HEK293 (cell line): ENCODE data around the gene VPS35L.

Source experiments
- CTCF ChIA-PET: fragments of 350-600 bp; formaldehyde crosslinking; extraction: SDS; loops from one replicate; lab custom pipeline; 2021; ENCODE audit warnings: antibody characterized with exemption; lab: Yijun Ruan, JAX
- POLR2A ChIA-PET: fragments of 300-600 bp; formaldehyde crosslinking; extraction: SDS; loops from one replicate; lab custom pipeline; 2020; ENCODE audit warnings: antibody characterized with exemption, inconsistent platforms; lab: Yijun Ruan, JAX
- H3K27ac ChIP-seq: fragments of 200-500 bp; sonication (Bioruptor generic); 2 replicates; pipeline ENCODE4 v1.5.1; 2014; ENCODE audit warnings: low read depth, low read length, control low read depth, inconsistent platforms; ENCODE audit errors: extremely low read depth
- H3K36me3 ChIP-seq, 2 experiments: fragments of 200-500 bp in 1 of 2; sonication (Bioruptor generic) in 1 of 2; 1 replicate in 1 of 2; 2 replicates in 1 of 2; pipeline ENCODE4 v1.5.1; 2014 to 2017; ENCODE audit warnings: inconsistent platforms in 2 of 2, low read length in 2 of 2; ENCODE audit not compliant: control insufficient read depth in 2 of 2, insufficient read depth in 1 of 2
- H3K4me1 ChIP-seq: fragments of 200-500 bp; sonication (Bioruptor generic); 2 replicates; pipeline ENCODE4 v1.5.1; 2014; ENCODE audit warnings: mild to moderate bottlenecking, low read length, inconsistent platforms; ENCODE audit not compliant: control insufficient read depth, insufficient read depth
- H3K4me3 ChIP-seq: 2 replicates; pipeline ENCODE4 v1.5.1; 2011; ENCODE audit warnings: low read depth, mild to moderate bottlenecking, control low read depth, low read length, moderate library complexity
- H3K9me3 ChIP-seq: fragments of 200-500 bp; sonication (Bioruptor generic); 2 replicates; pipeline ENCODE4 v1.5.1; 2014; ENCODE audit warnings: low read depth, low read length, inconsistent platforms; ENCODE audit not compliant: control insufficient read depth, insufficient read depth
- GFI1B ChIP-seq: fragments of 450-650 bp; formaldehyde crosslinking; IDR thresholded peaks from 2 replicates; pipeline ENCODE4 v1.5.1; 2016; ENCODE audit warnings: missing biosample characterization, missing genetic modification characterization
- ZNF155 ChIP-seq: fragments of 450-650 bp; formaldehyde crosslinking; IDR thresholded peaks from 2 replicates; pipeline ENCODE4 v1.5.1; 2016; ENCODE audit warnings: missing biosample characterization, missing genetic modification characterization
- ZNF157 ChIP-seq: fragments of 450-650 bp; formaldehyde crosslinking; IDR thresholded peaks from 2 replicates; pipeline ENCODE4 v1.5.1; 2016; ENCODE audit warnings: missing biosample characterization, missing genetic modification characterization
- ZNF239 ChIP-seq: fragments of 450-650 bp; formaldehyde crosslinking; IDR thresholded peaks from 2 replicates; pipeline ENCODE4 v1.5.1; 2016; ENCODE audit warnings: missing biosample characterization, missing genetic modification characterization
- ZNF24 ChIP-seq: fragments of 450-650 bp; formaldehyde crosslinking; IDR thresholded peaks from 2 replicates; pipeline ENCODE4 v1.5.1; 2016; ENCODE audit warnings: missing biosample characterization, missing genetic modification characterization
- ZNF292 ChIP-seq: fragments of 450-650 bp; formaldehyde crosslinking; IDR thresholded peaks from 2 replicates; pipeline ENCODE4 v1.5.1; 2016; ENCODE audit warnings: low read depth, missing biosample characterization, missing genetic modification characterization, borderline replicate concordance
- ZNF341 ChIP-seq: fragments of 450-650 bp; formaldehyde crosslinking; IDR thresholded peaks from 2 replicates; pipeline ENCODE4; 2016; ENCODE audit warnings: low read depth, missing biosample characterization, missing genetic modification characterization
- ZNF366 ChIP-seq: fragments of 450-650 bp; formaldehyde crosslinking; conservative IDR thresholded peaks from 2 replicates; pipeline ENCODE4 v1.5.1; 2016; ENCODE audit warnings: missing biosample characterization, missing genetic modification characterization
- ZNF37A ChIP-seq: fragments of 450-650 bp; IDR thresholded peaks from 2 replicates; pipeline ENCODE4 v1.5.1; 2018; ENCODE audit warnings: missing biosample characterization, missing genetic modification characterization
- ZNF423 ChIP-seq: fragments of 450-650 bp; formaldehyde crosslinking; IDR thresholded peaks from 2 replicates; pipeline ENCODE4 v1.5.1; 2016; ENCODE audit warnings: missing biosample characterization, missing genetic modification characterization
- ZNF529 ChIP-seq: fragments of 450-650 bp; formaldehyde crosslinking; IDR thresholded peaks from 2 replicates; pipeline ENCODE4 v1.5.1; 2017; ENCODE audit warnings: missing genetic modification characterization, missing biosample characterization; ENCODE audit not compliant: insufficient replicate concordance
- ZNF610 ChIP-seq: fragments of 450-650 bp; formaldehyde crosslinking; IDR thresholded peaks from 2 replicates; pipeline ENCODE4 v1.5.1; 2016; ENCODE audit warnings: missing biosample characterization, missing genetic modification characterization, borderline replicate concordance
- ZNF660 ChIP-seq: fragments of 450-650 bp; IDR thresholded peaks from 2 replicates; pipeline ENCODE4 v1.5.1; 2018; ENCODE audit warnings: missing biosample characterization, mild to moderate bottlenecking, missing genetic modification characterization
- ZNF747 ChIP-seq: fragments of 450-650 bp; formaldehyde crosslinking; IDR thresholded peaks from 2 replicates; pipeline ENCODE4 v1.5.1; 2016; ENCODE audit warnings: missing biosample characterization, missing genetic modification characterization
- ZNF76 ChIP-seq: fragments of 450-650 bp; formaldehyde crosslinking; IDR thresholded peaks from 2 replicates; pipeline ENCODE4; 2016; ENCODE audit warnings: low read depth, missing biosample characterization, missing genetic modification characterization, borderline replicate concordance
- ZNF785 ChIP-seq: fragments of 450-650 bp; formaldehyde crosslinking; IDR thresholded peaks from 2 replicates; pipeline ENCODE4 v1.5.1; 2016; ENCODE audit warnings: missing biosample characterization, missing genetic modification characterization
- TF ChIP-seq, protein P1 (sequence below): fragments of 450-650 bp; formaldehyde crosslinking; IDR thresholded peaks from 2 replicates; pipeline ENCODE4 v1.5.1; 2016; ENCODE audit warnings: missing biosample characterization, missing genetic modification characterization
- TF ChIP-seq, protein P2 (sequence below): fragments of 450-650 bp; formaldehyde crosslinking; IDR thresholded peaks from 2 replicates; pipeline ENCODE4 v1.5.1; 2016; ENCODE audit warnings: missing biosample characterization, missing genetic modification characterization, borderline replicate concordance
- TF ChIP-seq, protein P3 (sequence below): fragments of 450-650 bp; formaldehyde crosslinking; IDR thresholded peaks from 2 replicates; pipeline ENCODE4 v1.5.1; 2017; ENCODE audit warnings: missing biosample characterization, missing genetic modification characterization
- TF ChIP-seq, protein P4 (sequence below): fragments of 450-650 bp; formaldehyde crosslinking; IDR thresholded peaks from 2 replicates; pipeline ENCODE4 v1.5.1; 2016; ENCODE audit warnings: missing biosample characterization, missing genetic modification characterization
- TF ChIP-seq, protein P5 (sequence below): fragments of 450-650 bp; formaldehyde crosslinking; IDR thresholded peaks from 2 replicates; pipeline ENCODE4 v1.5.0; 2017; ENCODE audit warnings: missing biosample characterization, missing genetic modification characterization, borderline replicate concordance

VPS35L gene

DNA sequence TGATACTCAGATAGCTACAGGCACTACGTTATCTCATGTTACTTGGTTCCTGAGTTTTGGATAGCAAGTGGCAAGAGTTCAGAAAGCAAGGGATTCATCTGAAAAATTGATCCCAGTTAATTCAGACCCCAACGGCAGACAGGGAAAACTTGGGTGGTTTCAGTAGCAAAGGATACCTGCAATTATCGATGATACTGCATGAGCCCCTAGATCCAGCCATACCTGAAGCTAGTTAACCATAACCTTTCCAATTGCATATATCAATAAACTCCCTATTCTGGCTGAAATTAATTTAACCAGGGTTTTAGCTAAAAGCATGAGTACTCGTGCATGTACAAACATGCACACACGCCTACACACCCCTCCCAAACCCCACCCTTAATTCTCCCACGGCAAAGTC, 158.2 kb downstream of the VPS35L start:
- no peak overlapping the region for H3K27ac ChIP-seq
- peaks cover 4 to 73% of the 10 kb centered on the region in 2 experiments for H3K36me3 ChIP-seq
- no peaks in the 10 kb centered on the region for H3K9me3 ChIP-seq
- POLR2A ChIA-PET = no interaction called here
- no peak overlapping the region for H3K4me3 ChIP-seq
- CTCF ChIA-PET = no interaction called here
- H3K4me1 ChIP-seq = no peaks in the 10 kb centered on the region
- TF ChIP-seq ZNF155 (tag by site-specific recombination) (no peak), ZNF239 (tag by site-specific recombination) (no peak), ZNF292 (tag by site-specific recombination) (no peak), ZNF529 (tag by site-specific recombination) (no peak), ZNF610 (tag by site-specific recombination) (no peak), ZNF785 (tag by site-specific recombination) (no peak), ZNF76 (tag by site-specific recombination) (no peak), ZNF24 (tag by site-specific recombination) (no peak)

DNA sequence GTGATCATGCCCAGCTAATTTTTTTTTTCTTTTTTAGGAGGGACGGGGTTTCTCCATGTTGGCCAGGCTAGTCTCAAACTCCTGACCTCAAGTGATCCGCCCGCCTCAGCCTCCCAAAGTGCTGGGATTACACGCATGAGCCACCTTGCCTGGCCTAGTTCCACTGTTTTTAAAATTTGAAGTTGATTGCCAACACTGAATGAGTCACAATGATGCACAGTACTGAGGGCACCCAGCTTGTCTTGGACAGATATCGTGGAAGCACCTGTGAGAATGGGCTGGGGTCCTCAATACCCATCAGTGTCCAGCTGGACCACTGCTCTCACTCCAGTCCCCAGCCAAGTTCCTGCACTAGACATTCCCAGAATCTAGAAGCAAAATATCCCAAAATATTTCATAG, 160.1 kb downstream of the VPS35L start:
- TF ChIP-seq ZNF660 (tag by site-specific recombination) (no peak), ZNF747 (tag by site-specific recombination) (no peak), ZNF157 (no peak), ZNF423 (tag by site-specific recombination) (no peak), GFI1B (tag by site-specific recombination) (no peak), ZNF37A (no peak), ZNF341 (tag by site-specific recombination) (no peak), ZNF366 (tag by site-specific recombination) (no peak)
- TF ChIP-seq, protein P1, sequence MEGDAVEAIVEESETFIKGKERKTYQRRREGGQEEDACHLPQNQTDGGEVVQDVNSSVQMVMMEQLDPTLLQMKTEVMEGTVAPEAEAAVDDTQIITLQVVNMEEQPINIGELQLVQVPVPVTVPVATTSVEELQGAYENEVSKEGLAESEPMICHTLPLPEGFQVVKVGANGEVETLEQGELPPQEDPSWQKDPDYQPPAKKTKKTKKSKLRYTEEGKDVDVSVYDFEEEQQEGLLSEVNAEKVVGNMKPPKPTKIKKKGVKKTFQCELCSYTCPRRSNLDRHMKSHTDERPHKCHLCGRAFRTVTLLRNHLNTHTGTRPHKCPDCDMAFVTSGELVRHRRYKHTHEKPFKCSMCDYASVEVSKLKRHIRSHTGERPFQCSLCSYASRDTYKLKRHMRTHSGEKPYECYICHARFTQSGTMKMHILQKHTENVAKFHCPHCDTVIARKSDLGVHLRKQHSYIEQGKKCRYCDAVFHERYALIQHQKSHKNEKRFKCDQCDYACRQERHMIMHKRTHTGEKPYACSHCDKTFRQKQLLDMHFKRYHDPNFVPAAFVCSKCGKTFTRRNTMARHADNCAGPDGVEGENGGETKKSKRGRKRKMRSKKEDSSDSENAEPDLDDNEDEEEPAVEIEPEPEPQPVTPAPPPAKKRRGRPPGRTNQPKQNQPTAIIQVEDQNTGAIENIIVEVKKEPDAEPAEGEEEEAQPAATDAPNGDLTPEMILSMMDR (tag by site-specific recombination) = no peak
- TF ChIP-seq, protein P2, sequence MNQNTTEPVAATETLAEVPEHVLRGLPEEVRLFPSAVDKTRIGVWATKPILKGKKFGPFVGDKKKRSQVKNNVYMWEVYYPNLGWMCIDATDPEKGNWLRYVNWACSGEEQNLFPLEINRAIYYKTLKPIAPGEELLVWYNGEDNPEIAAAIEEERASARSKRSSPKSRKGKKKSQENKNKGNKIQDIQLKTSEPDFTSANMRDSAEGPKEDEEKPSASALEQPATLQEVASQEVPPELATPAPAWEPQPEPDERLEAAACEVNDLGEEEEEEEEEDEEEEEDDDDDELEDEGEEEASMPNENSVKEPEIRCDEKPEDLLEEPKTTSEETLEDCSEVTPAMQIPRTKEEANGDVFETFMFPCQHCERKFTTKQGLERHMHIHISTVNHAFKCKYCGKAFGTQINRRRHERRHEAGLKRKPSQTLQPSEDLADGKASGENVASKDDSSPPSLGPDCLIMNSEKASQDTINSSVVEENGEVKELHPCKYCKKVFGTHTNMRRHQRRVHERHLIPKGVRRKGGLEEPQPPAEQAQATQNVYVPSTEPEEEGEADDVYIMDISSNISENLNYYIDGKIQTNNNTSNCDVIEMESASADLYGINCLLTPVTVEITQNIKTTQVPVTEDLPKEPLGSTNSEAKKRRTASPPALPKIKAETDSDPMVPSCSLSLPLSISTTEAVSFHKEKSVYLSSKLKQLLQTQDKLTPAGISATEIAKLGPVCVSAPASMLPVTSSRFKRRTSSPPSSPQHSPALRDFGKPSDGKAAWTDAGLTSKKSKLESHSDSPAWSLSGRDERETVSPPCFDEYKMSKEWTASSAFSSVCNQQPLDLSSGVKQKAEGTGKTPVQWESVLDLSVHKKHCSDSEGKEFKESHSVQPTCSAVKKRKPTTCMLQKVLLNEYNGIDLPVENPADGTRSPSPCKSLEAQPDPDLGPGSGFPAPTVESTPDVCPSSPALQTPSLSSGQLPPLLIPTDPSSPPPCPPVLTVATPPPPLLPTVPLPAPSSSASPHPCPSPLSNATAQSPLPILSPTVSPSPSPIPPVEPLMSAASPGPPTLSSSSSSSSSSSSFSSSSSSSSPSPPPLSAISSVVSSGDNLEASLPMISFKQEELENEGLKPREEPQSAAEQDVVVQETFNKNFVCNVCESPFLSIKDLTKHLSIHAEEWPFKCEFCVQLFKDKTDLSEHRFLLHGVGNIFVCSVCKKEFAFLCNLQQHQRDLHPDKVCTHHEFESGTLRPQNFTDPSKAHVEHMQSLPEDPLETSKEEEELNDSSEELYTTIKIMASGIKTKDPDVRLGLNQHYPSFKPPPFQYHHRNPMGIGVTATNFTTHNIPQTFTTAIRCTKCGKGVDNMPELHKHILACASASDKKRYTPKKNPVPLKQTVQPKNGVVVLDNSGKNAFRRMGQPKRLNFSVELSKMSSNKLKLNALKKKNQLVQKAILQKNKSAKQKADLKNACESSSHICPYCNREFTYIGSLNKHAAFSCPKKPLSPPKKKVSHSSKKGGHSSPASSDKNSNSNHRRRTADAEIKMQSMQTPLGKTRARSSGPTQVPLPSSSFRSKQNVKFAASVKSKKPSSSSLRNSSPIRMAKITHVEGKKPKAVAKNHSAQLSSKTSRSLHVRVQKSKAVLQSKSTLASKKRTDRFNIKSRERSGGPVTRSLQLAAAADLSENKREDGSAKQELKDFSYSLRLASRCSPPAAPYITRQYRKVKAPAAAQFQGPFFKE (tag by site-specific recombination) = no peak
- TF ChIP-seq, protein P3, sequence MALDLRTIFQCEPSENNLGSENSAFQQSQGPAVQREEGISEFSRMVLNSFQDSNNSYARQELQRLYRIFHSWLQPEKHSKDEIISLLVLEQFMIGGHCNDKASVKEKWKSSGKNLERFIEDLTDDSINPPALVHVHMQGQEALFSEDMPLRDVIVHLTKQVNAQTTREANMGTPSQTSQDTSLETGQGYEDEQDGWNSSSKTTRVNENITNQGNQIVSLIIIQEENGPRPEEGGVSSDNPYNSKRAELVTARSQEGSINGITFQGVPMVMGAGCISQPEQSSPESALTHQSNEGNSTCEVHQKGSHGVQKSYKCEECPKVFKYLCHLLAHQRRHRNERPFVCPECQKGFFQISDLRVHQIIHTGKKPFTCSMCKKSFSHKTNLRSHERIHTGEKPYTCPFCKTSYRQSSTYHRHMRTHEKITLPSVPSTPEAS (tag by site-specific recombination) = no peak
- TF ChIP-seq, protein P4, sequence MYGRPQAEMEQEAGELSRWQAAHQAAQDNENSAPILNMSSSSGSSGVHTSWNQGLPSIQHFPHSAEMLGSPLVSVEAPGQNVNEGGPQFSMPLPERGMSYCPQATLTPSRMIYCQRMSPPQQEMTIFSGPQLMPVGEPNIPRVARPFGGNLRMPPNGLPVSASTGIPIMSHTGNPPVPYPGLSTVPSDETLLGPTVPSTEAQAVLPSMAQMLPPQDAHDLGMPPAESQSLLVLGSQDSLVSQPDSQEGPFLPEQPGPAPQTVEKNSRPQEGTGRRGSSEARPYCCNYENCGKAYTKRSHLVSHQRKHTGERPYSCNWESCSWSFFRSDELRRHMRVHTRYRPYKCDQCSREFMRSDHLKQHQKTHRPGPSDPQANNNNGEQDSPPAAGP (tag by site-specific recombination) = no peak
- TF ChIP-seq, protein P5, sequence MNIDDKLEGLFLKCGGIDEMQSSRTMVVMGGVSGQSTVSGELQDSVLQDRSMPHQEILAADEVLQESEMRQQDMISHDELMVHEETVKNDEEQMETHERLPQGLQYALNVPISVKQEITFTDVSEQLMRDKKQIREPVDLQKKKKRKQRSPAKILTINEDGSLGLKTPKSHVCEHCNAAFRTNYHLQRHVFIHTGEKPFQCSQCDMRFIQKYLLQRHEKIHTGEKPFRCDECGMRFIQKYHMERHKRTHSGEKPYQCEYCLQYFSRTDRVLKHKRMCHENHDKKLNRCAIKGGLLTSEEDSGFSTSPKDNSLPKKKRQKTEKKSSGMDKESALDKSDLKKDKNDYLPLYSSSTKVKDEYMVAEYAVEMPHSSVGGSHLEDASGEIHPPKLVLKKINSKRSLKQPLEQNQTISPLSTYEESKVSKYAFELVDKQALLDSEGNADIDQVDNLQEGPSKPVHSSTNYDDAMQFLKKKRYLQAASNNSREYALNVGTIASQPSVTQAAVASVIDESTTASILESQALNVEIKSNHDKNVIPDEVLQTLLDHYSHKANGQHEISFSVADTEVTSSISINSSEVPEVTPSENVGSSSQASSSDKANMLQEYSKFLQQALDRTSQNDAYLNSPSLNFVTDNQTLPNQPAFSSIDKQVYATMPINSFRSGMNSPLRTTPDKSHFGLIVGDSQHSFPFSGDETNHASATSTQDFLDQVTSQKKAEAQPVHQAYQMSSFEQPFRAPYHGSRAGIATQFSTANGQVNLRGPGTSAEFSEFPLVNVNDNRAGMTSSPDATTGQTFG (tag by site-specific recombination) = no peak
- TF ChIP-seq, all 188 proteins: peak for 0
- H3K9me3 ChIP-seq = no peaks in the 10 kb centered on the region
- peaks cover 4 to 54% of the 10 kb centered on the region in 2 experiments for H3K36me3 ChIP-seq
- no peak overlapping the region for H3K4me3 ChIP-seq
- H3K27ac ChIP-seq = no peak overlapping the region
- ChIA-PET CTCF (interaction anchor here (2.3 kb wide), 1 partner anchor 132 kb away, joined by 7 read pairs; no protein-coding TSS in a partner anchor), POLR2A (no interaction called here)
- peaks cover 3% of the 10 kb centered on the region; the same call in 1 of the 2 replicates for H3K4me1 ChIP-seq
